Panc1 (cell line): ENCODE measurements around the gene UBL4A. TPM values are rescaled to one million over a fixed set of nuclear protein-coding genes. Genes with fewer than 3 reads are reported as not detected.

Experiments
- ATAC-seq: fragments of 200-7000 bp; cut with Tn5 transposase; 2 replicates; pipeline ENCODE4 v1.9.1; 2020; ENCODE audit warnings: mild to moderate bottlenecking, moderate library complexity
- BruUV-seq: library from RNA; stranded (reverse); fragments of 400-500 nt; replicated peaks from 2 replicates; lab custom pipeline; 2021; lab: Mats Ljungman, UMichigan
- CTCF ChIA-PET: fragments of 300-600 bp; sonication (Branson Sonifier 250); formaldehyde crosslinking; loops from one replicate; lab custom pipeline; 2022; ENCODE audit warnings: antibody characterized with exemption; lab: Charles Lee
- POLR2A ChIA-PET: fragments of 300-600 bp; sonication (Branson Sonifier 250); formaldehyde crosslinking; loops from one replicate; lab custom pipeline; 2022; ENCODE audit warnings: antibody characterized with exemption; lab: Charles Lee
- DNase-seq: peaks from one replicate; pipeline ENCODE4 v3.0.0-alpha.2; 2010; ENCODE audit warnings: low read depth, low spot score
- H3K27ac ChIP-seq: 2 replicates; pipeline ENCODE4 v1.5.1; 2011; ENCODE audit warnings: mild to moderate bottlenecking, low read length, inconsistent platforms
- H3K27me3 ChIP-seq: fragments of 200-500 bp; sonication (Bioruptor generic); 2 replicates; pipeline ENCODE4 v1.6.0; 2014; ENCODE audit warnings: low read length, inconsistent platforms; ENCODE audit not compliant: control insufficient read depth, insufficient read depth
- H3K36me3 ChIP-seq: fragments of 200-500 bp; sonication (Bioruptor generic); 2 replicates; pipeline ENCODE4 v1.5.1; 2014; ENCODE audit warnings: inconsistent platforms, mild to moderate bottlenecking, low read length, moderate library complexity; ENCODE audit not compliant: control insufficient read depth, insufficient read depth
- H3K4me1 ChIP-seq: 2 replicates; pipeline ENCODE4 v1.5.1; 2011; ENCODE audit warnings: inconsistent platforms, mild to moderate bottlenecking, low read length, moderate library complexity; ENCODE audit not compliant: control insufficient read depth, insufficient read depth
- H3K4me3 ChIP-seq, 2 experiments: 2 replicates each; pipeline ENCODE4 v1.5.1; 2011 to 2012; ENCODE audit warnings: low read depth in 2 of 2, low read length in 2 of 2, mild to moderate bottlenecking in 2 of 2, inconsistent platforms in 1 of 2, moderate library complexity in 1 of 2
- H3K9me3 ChIP-seq: fragments of 200-500 bp; sonication (Bioruptor generic); 2 replicates; pipeline ENCODE4 v1.5.1; 2014; ENCODE audit warnings: low read depth, mild to moderate bottlenecking, inconsistent platforms, low read length, moderate library complexity; ENCODE audit not compliant: control insufficient read depth, insufficient read depth
- POLR2AphosphoS5 ChIP-seq: IDR thresholded peaks from 2 replicates; pipeline ENCODE4 v1.6.1; 2012; ENCODE audit warnings: mild to moderate bottlenecking, low read depth, low read length, moderate library complexity
- SIN3A ChIP-seq: IDR thresholded peaks from 2 replicates; pipeline ENCODE4 v1.6.1; 2012; ENCODE audit warnings: low read depth, mild to moderate bottlenecking, low read length, moderate library complexity, borderline replicate concordance; ENCODE audit not compliant: insufficient read depth
- TCF7L2 ChIP-seq: IDR thresholded peaks from 2 replicates; pipeline ENCODE4 v1.6.1; 2011; ENCODE audit warnings: mild to moderate bottlenecking, low read depth, low read length, inconsistent platforms
- in situ Hi-C: cut with HindIII; loops from 2 replicates; pipeline ENCODE4 v1.10.0; 2016; ENCODE audit warnings: low sequenced_read_pairs, low pct_unique_long_range_greater_than_20kb
- intact Hi-C: fragments of 100-400 bp; cut with micrococcal nuclease; formaldehyde crosslinking; loops from one replicate; pipeline ENCODE4 v1.10.0; 2022; ENCODE audit not compliant: unreplicated experiment
- total RNA-seq: library from RNA; stranded (reverse); gene quantifications from one replicate; pipeline ENCODE4 v1.2.1, GENCODE V29; 2021; ENCODE audit not compliant: unreplicated experiment
- TF ChIP-seq, protein P1 (sequence below), 2 experiments: IDR thresholded peaks; 2 replicates each; pipeline ENCODE4 v1.6.1; 2011 to 2012; ENCODE audit warnings: low read depth in 2 of 2, control low read depth in 1 of 2, low read length in 1 of 2, mild to moderate bottlenecking in 1 of 2, moderate library complexity in 1 of 2; ENCODE audit not compliant: insufficient read depth in 1 of 2
- TF ChIP-seq, protein P2 (sequence below): fragments of 450-650 bp; IDR thresholded peaks from 2 replicates; pipeline ENCODE4 v1.5.1; 2017; ENCODE audit warnings: mild to moderate bottlenecking

The UBL4A gene
- total RNA-seq, 1 experiment from 2014 or later = 65.4 TPM

DNA sequence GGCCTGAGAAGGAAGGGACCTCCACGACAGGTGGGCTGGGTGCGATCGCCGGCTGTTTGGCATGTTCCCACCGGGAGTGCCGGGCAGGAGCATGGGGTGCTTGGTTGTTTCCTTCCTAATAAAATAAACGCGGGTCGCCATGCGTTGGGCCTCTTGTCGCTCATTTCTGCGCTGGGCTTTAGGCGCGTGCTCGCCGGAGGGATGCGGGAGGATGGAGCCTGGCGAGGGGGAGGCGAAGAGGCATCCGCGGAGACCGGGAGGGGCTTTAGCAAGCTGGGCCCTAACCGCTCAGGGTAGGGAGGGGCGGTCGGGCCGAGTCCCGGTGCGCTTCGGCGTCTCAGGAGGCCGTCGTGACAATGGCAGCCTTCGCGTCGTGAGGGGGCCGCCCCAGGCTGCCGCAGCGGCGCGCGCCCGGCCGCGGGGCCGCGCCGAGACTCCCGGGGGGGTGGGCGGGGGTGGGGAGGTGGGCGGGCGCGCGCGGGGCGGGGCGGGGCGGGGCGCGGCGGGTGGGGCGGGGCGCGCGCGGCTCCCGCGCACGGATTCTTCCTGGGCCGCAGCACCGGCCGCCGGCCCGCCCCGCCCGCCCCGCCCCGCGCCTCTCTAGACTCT, 49.9 kb downstream of the UBL4A start:
- CTCF ChIA-PET = no interaction called here
- peaks cover 13% of the 10 kb centered on the region for H3K4me1 ChIP-seq
- POLR2A ChIA-PET = interaction anchor here (0.7 kb wide), 1 partner anchor 14 kb away, joined by 3 read pairs; no protein-coding TSS in a partner anchor
- intact Hi-C loops = no loop called here
- peak overlapping the region; percentile 72 for H3K27ac ChIP-seq
- peak overlapping the region; percentile 87 to 90 for H3K4me3 ChIP-seq
- TF ChIP-seq, protein P1, sequence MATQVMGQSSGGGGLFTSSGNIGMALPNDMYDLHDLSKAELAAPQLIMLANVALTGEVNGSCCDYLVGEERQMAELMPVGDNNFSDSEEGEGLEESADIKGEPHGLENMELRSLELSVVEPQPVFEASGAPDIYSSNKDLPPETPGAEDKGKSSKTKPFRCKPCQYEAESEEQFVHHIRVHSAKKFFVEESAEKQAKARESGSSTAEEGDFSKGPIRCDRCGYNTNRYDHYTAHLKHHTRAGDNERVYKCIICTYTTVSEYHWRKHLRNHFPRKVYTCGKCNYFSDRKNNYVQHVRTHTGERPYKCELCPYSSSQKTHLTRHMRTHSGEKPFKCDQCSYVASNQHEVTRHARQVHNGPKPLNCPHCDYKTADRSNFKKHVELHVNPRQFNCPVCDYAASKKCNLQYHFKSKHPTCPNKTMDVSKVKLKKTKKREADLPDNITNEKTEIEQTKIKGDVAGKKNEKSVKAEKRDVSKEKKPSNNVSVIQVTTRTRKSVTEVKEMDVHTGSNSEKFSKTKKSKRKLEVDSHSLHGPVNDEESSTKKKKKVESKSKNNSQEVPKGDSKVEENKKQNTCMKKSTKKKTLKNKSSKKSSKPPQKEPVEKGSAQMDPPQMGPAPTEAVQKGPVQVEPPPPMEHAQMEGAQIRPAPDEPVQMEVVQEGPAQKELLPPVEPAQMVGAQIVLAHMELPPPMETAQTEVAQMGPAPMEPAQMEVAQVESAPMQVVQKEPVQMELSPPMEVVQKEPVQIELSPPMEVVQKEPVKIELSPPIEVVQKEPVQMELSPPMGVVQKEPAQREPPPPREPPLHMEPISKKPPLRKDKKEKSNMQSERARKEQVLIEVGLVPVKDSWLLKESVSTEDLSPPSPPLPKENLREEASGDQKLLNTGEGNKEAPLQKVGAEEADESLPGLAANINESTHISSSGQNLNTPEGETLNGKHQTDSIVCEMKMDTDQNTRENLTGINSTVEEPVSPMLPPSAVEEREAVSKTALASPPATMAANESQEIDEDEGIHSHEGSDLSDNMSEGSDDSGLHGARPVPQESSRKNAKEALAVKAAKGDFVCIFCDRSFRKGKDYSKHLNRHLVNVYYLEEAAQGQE (IDR thresholded peaks at IDR 0.05; ENCODE audit: insufficient read depth in 1 of 2, low read depth in 2 of 2, low read length in 1 of 2) = no peak
- TF ChIP-seq POLR2AphosphoS5 (no peak), SIN3A (no peak), TCF7L2 (no peak)
- TF ChIP-seq, protein P2, sequence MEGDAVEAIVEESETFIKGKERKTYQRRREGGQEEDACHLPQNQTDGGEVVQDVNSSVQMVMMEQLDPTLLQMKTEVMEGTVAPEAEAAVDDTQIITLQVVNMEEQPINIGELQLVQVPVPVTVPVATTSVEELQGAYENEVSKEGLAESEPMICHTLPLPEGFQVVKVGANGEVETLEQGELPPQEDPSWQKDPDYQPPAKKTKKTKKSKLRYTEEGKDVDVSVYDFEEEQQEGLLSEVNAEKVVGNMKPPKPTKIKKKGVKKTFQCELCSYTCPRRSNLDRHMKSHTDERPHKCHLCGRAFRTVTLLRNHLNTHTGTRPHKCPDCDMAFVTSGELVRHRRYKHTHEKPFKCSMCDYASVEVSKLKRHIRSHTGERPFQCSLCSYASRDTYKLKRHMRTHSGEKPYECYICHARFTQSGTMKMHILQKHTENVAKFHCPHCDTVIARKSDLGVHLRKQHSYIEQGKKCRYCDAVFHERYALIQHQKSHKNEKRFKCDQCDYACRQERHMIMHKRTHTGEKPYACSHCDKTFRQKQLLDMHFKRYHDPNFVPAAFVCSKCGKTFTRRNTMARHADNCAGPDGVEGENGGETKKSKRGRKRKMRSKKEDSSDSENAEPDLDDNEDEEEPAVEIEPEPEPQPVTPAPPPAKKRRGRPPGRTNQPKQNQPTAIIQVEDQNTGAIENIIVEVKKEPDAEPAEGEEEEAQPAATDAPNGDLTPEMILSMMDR = no peak
- in situ Hi-C loops = no loop called here
- H3K27me3 ChIP-seq = no peaks in the 10 kb centered on the region
- H3K36me3 ChIP-seq = peaks cover 5% of the 10 kb centered on the region
- no TSS peak for BruUV-seq
- ATAC-seq (peak; percentile 64), DNase-seq (no peak)
- no peaks in the 10 kb centered on the region for H3K9me3 ChIP-seq

DNA sequence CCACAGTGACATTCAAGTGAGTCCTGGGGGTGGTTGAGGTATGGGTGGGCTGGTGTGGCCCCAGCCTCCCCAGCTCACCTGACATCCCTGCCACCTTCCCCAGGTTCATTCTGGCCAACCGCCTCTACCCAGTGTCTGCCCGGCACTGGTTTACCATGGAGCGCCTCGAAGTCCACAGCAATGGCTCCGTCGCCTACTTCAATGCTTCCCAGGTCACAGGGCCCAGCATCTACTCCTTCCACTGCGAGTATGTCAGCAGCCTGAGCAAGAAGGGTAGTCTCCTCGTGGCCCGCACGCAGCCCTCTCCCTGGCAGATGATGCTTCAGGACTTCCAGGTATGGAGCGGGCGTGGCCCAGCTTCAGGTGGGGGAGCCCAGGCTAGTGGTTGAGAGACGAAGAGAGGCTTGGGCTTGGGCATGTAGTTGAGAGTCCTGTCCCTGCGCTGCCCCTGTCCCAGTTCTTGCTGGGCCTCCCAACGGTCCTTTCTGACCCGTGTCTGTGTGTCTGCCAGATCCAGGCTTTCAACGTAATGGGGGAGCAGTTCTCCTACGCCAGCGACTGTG, 51.2 kb downstream of the UBL4A start:
- Histone ChIP-seq H3K27ac (no peak overlapping the region), H3K27me3 (no peaks in the 10 kb centered on the region), H3K36me3 (peaks cover 6% of the 10 kb centered on the region), H3K4me1 (peaks cover 25% of the 10 kb centered on the region), H3K9me3 (no peaks in the 10 kb centered on the region), H3K4me3 (no peak overlapping the region)
- POLR2A ChIA-PET = interaction anchor here (0.6 to 0.7 kb wide), 2 partner anchors 32 to 583 kb away, joined by 5 to 12 read pairs; no protein-coding TSS in a partner anchor
- in situ Hi-C loops = no loop called here
- no TSS peak for BruUV-seq
- no peak for TF ChIP-seq TCF7L2
- TF ChIP-seq, protein P1 (IDR thresholded peaks at IDR 0.05; ENCODE audit: insufficient read depth in 1 of 2, low read depth in 2 of 2, low read length in 1 of 2) = no peak
- TF ChIP-seq POLR2AphosphoS5 = no peak
- TF ChIP-seq, protein P2 = no peak
- no peak for TF ChIP-seq SIN3A
- no peak for DNase-seq
- intact Hi-C loops = no loop called here
- no peak for ATAC-seq
- CTCF ChIA-PET = no interaction called here
